Stimulated activated naive B cell treated with anti-CD40 and anti-IgM and Interleukin-4, amounts not matched to agents 10 μg/mL and 1 μg/mL and 100 μg/mL, for 72 hours (primary cell): ENCODE measurements around the gene RNF146.
"Not testable (repeated sequence)": the region's sequence is repeated elsewhere in the genome, so short reads cannot be mapped to it uniquely, and the experiment has no call there.

Experiments
- ATAC-seq, 2 donors: fragments of 150-1000 bp; cut with Tn5 transposase; replicated peaks; 2 replicates each; pipeline ENCODE4 v1.10.0; 2021; ENCODE audit warnings: moderate library complexity in 1 of 2
- DNase-seq: peaks from one replicate; pipeline ENCODE4 v3.0.0; 2021
- H3K27ac Mint-ChIP-seq: one replicate; pipeline ENCODE4 v1.8.0; 2022; ENCODE audit warnings: mild to moderate bottlenecking, mixed read lengths
- H3K27me3 Mint-ChIP-seq, 2 donors: one replicate each; pipeline ENCODE4 v1.8.0; 2022; ENCODE audit warnings: mixed read lengths in 2 of 2
- H3K36me3 Mint-ChIP-seq, 2 donors: one replicate each; pipeline ENCODE4 v1.8.0; 2022; ENCODE audit warnings: mixed read lengths in 2 of 2, mild to moderate bottlenecking in 1 of 2
- H3K4me1 Mint-ChIP-seq, 2 donors: one replicate each; pipeline ENCODE4 v1.8.0; 2022; ENCODE audit warnings: mixed read lengths in 2 of 2, mild to moderate bottlenecking in 1 of 2
- H3K4me3 Mint-ChIP-seq, 2 donors: one replicate each; pipeline ENCODE4 v1.8.0; 2022; ENCODE audit warnings: mild to moderate bottlenecking in 2 of 2, mixed read lengths in 2 of 2, moderate library complexity in 1 of 2
- H3K9me3 Mint-ChIP-seq, 2 donors: one replicate each; pipeline ENCODE4 v1.8.0; 2022; ENCODE audit warnings: mixed read lengths in 2 of 2, mild to moderate bottlenecking in 1 of 2

Gene RNF146

GRCh38 chr6:127266178-127266891 lies at the start of gene RNF146:
Gene RNF146, plus strand, starts transcription at chr6:127266864. Its CDS starts 13,475 bp downstream, at chr6:127280339.
- peaks cover 8 to 24% of the 10 kb centered on the region in 2 donors for H3K4me1 Mint-ChIP-seq
- peaks cover 6 to 9% of the 10 kb centered on the region in 2 donors for H3K36me3 Mint-ChIP-seq

GRCh38 chr6:127219869-127220268 lies 46.8 kb upstream of the RNF146 start:
- DNase-seq: no peak
- H3K4me1 Mint-ChIP-seq: no peaks in the 10 kb centered on the region
- H3K4me3 Mint-ChIP-seq: no peak overlapping the region
- ATAC-seq: no peak
- no peaks in the 10 kb centered on the region for H3K9me3 Mint-ChIP-seq
- H3K27ac Mint-ChIP-seq: no peak overlapping the region
- peaks cover 15 to 23% of the 10 kb centered on the region in 2 donors for H3K27me3 Mint-ChIP-seq
- no peaks in the 10 kb centered on the region for H3K36me3 Mint-ChIP-seq

More at GRCh38 chr6:127266178-127266891, at the start of gene RNF146:
- ATAC-seq (peak; percentile 77 to 84), DNase-seq (peak; percentile 65)
- H3K4me3 Mint-ChIP-seq: peak within 1 kb of the TSS; percentile 96 to 98
- no peaks in the 10 kb centered on the region for H3K9me3 Mint-ChIP-seq
- no peaks in the 10 kb centered on the region for H3K27me3 Mint-ChIP-seq
- peak within 1 kb of the TSS; percentile 97 for H3K27ac Mint-ChIP-seq

- DNase-seq (no peak), ATAC-seq (no peak)
- no peaks in the 10 kb centered on the region for H3K4me1 Mint-ChIP-seq
- peaks cover 15 to 23% of the 10 kb centered on the region in 2 donors for H3K27me3 Mint-ChIP-seq
- no peaks in the 10 kb centered on the region for H3K36me3 Mint-ChIP-seq
- no peak overlapping the region for H3K27ac Mint-ChIP-seq
- H3K9me3 Mint-ChIP-seq: no peaks in the 10 kb centered on the region
- no peak overlapping the region for H3K4me3 Mint-ChIP-seq
Measured at GRCh38 chr6:127221201-127221600, 45.5 kb upstream of the RNF146 start.

- Mint-ChIP-seq H3K4me1 (no peaks in the 10 kb centered on the region), H3K36me3 (no peaks in the 10 kb centered on the region), H3K27ac (no peak overlapping the region), H3K9me3 (no peaks in the 10 kb centered on the region), H3K27me3 (peaks cover 16 to 24% of the 10 kb centered on the region in 2 donors), H3K4me3 (no peak overlapping the region)
- ATAC-seq (no peak), DNase-seq (no peak)
Measured at GRCh38 chr6:127222418-127222817, 44.2 kb upstream of the RNF146 start.

GRCh38 chr6:127225497-127225896 lies 41.2 kb upstream of the RNF146 start:
- H3K27me3 Mint-ChIP-seq: peaks cover 22 to 28% of the 10 kb centered on the region in 2 donors
- no peaks in the 10 kb centered on the region for H3K4me1 Mint-ChIP-seq
- peaks cover 6% of the 10 kb centered on the region in 2 donors for H3K9me3 Mint-ChIP-seq
- H3K27ac Mint-ChIP-seq: no peak overlapping the region
- DNase-seq: no peak
- no peak for ATAC-seq
- peaks cover 0 to 2% of the 10 kb centered on the region in 2 donors for H3K36me3 Mint-ChIP-seq
- no peak overlapping the region for H3K4me3 Mint-ChIP-seq

- not testable (repeated sequence) for H3K27ac Mint-ChIP-seq, ATAC-seq, H3K4me1 Mint-ChIP-seq, DNase-seq, H3K36me3 Mint-ChIP-seq, H3K4me3 Mint-ChIP-seq
- peaks cover 23 to 25% of the 10 kb centered on the region in 2 donors for H3K9me3 Mint-ChIP-seq
- H3K27me3 Mint-ChIP-seq: peaks cover 6 to 25% of the 10 kb centered on the region in 2 donors
Measured at GRCh38 chr6:127233819-127234218, 32.8 kb upstream of the RNF146 start.

- Mint-ChIP-seq H3K27ac (no peak overlapping the region), H3K27me3 (peaks cover 17 to 25% of the 10 kb centered on the region in 2 donors), H3K4me1 (no peaks in the 10 kb centered on the region), H3K36me3 (no peaks in the 10 kb centered on the region), H3K9me3 (no peaks in the 10 kb centered on the region), H3K4me3 (no peak overlapping the region)
- ATAC-seq: no peak
- DNase-seq: no peak
Measured at GRCh38 chr6:127243501-127243900, 23.2 kb upstream of the RNF146 start.

- H3K4me1 Mint-ChIP-seq: no peaks in the 10 kb centered on the region
- no peaks in the 10 kb centered on the region for H3K36me3 Mint-ChIP-seq
- H3K27me3 Mint-ChIP-seq: peaks cover 13 to 25% of the 10 kb centered on the region in 2 donors
- DNase-seq: no peak
- ATAC-seq: no peak
- H3K4me3 Mint-ChIP-seq: no peak overlapping the region
- no peak overlapping the region for H3K27ac Mint-ChIP-seq
- H3K9me3 Mint-ChIP-seq: no peaks in the 10 kb centered on the region
Measured at GRCh38 chr6:127247114-127248096, 19.3 kb upstream of the RNF146 start.

GRCh38 chr6:127249621-127250020 lies 17.0 kb upstream of the RNF146 start:
- Mint-ChIP-seq H3K4me3 (no peak overlapping the region), H3K4me1 (no peaks in the 10 kb centered on the region), H3K9me3 (no peaks in the 10 kb centered on the region), H3K27ac (no peak overlapping the region), H3K27me3 (peaks cover 19 to 25% of the 10 kb centered on the region in 2 donors), H3K36me3 (no peaks in the 10 kb centered on the region)
- ATAC-seq (no peak), DNase-seq (no peak)

- DNase-seq (no peak), ATAC-seq (no peak)
- Mint-ChIP-seq H3K27ac (peak overlapping the region; percentile 22), H3K36me3 (no peaks in the 10 kb centered on the region), H3K4me1 (no peaks in the 10 kb centered on the region), H3K4me3 (no peak overlapping the region), H3K9me3 (no peaks in the 10 kb centered on the region), H3K27me3 (peaks cover 11 to 12% of the 10 kb centered on the region in 2 donors)
Measured at GRCh38 chr6:127255286-127255685, 11.4 kb upstream of the RNF146 start.

GRCh38 chr6:127262896-127263295 lies 3.8 kb upstream of the RNF146 start:
- Mint-ChIP-seq H3K27ac (no peak overlapping the region), H3K36me3 (peaks cover 2 to 4% of the 10 kb centered on the region in 2 donors), H3K4me3 (no peak overlapping the region), H3K27me3 (no peaks in the 10 kb centered on the region), H3K4me1 (peaks cover 2 to 12% of the 10 kb centered on the region in 2 donors), H3K9me3 (no peaks in the 10 kb centered on the region)
- no peak for DNase-seq
- ATAC-seq: no peak

- H3K36me3 Mint-ChIP-seq: peaks cover 2 to 4% of the 10 kb centered on the region in 2 donors
- no peak overlapping the region for H3K4me3 Mint-ChIP-seq
- no peak overlapping the region for H3K27ac Mint-ChIP-seq
- H3K4me1 Mint-ChIP-seq: peaks cover 2 to 16% of the 10 kb centered on the region in 2 donors
- H3K9me3 Mint-ChIP-seq: no peaks in the 10 kb centered on the region
- ATAC-seq: no peak
- no peaks in the 10 kb centered on the region for H3K27me3 Mint-ChIP-seq
- no peak for DNase-seq
Measured at GRCh38 chr6:127263481-127263880, 3.2 kb upstream of the RNF146 start.

- H3K27ac Mint-ChIP-seq: peak overlapping the region; percentile 97
- H3K36me3 Mint-ChIP-seq: peaks cover 6 to 9% of the 10 kb centered on the region in 2 donors
- DNase-seq (peak; percentile 63), ATAC-seq (peak; percentile 83 to 87)
- H3K9me3 Mint-ChIP-seq: no peaks in the 10 kb centered on the region
- H3K27me3 Mint-ChIP-seq: no peaks in the 10 kb centered on the region
- peak overlapping the region; percentile 96 to 98 for H3K4me3 Mint-ChIP-seq
- H3K4me1 Mint-ChIP-seq: peaks cover 10 to 26% of the 10 kb centered on the region in 2 donors
Measured at GRCh38 chr6:127266892-127267645, 405 bp downstream of the RNF146 start.
